Subcutaneous adipose tissue (tissue), 4 donors: ENCODE results near the gene SLC22A16. TPM values are rescaled to one million over a fixed set of nuclear protein-coding genes. Genes with fewer than 3 reads are reported as not detected.

Experiments used
- CTCF ChIP-seq: fragments of 450-650 bp; IDR thresholded peaks from one replicate; pipeline ENCODE4 v1.5.1; 2016; ENCODE audit warnings: low read depth, mild to moderate bottlenecking, control low read depth, antibody characterized with exemption, moderate library complexity
- total RNA-seq, 4 donors: library from RNA; depleted of rRNA; stranded (reverse); fragments of >200 nt; gene quantifications; one replicate each; pipeline ENCODE4 v1.1.0, GENCODE V29; 2016

The SLC22A16 gene
- total RNA-seq, 4 donors from 2014 or later, result 2.2 to 9.3 (median 4.2) TPM; not detected in 1

GRCh38 chr6:110495949-110496348 lies 19.5 kb upstream of the SLC22A16 start:
- TF ChIP-seq CTCF, result no peak

GRCh38 chr6:110493253-110493800 lies 16.9 kb upstream of the SLC22A16 start:
- TF ChIP-seq CTCF, result no peak

- TF ChIP-seq CTCF, result no peak
Observed at GRCh38 chr6:110492584-110492983, 16.2 kb upstream of the SLC22A16 start.

- TF ChIP-seq CTCF, result no peak
Observed at GRCh38 chr6:110491644-110492317, 15.4 kb upstream of the SLC22A16 start.

GRCh38 chr6:110491299-110491643 lies 14.9 kb upstream of the SLC22A16 start:
- TF ChIP-seq CTCF, result no peak

- no peak for TF ChIP-seq CTCF
Observed at GRCh38 chr6:110490110-110490509, 13.7 kb upstream of the SLC22A16 start.

GRCh38 chr6:110488606-110489190 lies 12.3 kb upstream of the SLC22A16 start:
- TF ChIP-seq CTCF, result no peak
